HCT116 (cell line): ENCODE results near the gene MBP. TPM values are rescaled to one million over a fixed set of nuclear protein-coding genes. Genes with fewer than 3 reads are reported as not detected.

Source experiments
- ATAC-seq: fragments of 200-7000 bp; cut with Tn5 transposase; 2 replicates; pipeline ENCODE4 v1.9.1; 2020; ENCODE audit warnings: mild to moderate bottlenecking, moderate library complexity
- BruUV-seq: library from RNA; stranded (reverse); fragments of 400-500 nt; replicated peaks from 2 replicates; lab custom pipeline; 2021; lab: Mats Ljungman, UMichigan
- CTCF ChIA-PET: fragments of 300-600 bp; sonication (Branson Sonifier 250); formaldehyde crosslinking; loops from one replicate; lab custom pipeline; 2021; ENCODE audit warnings: antibody characterized with exemption; lab: Charles Lee
- POLR2A ChIA-PET: fragments of 300-600, 350-600 bp; sonication (Branson Sonifier 250); formaldehyde crosslinking; loops from one replicate; lab custom pipeline; 2021; ENCODE audit warnings: antibody characterized with exemption; lab: Charles Lee
- RAD21 ChIA-PET, 2 experiments: fragments of 300-600 bp; sonication (Branson Sonifier 250); formaldehyde crosslinking; loops; one replicate each; lab custom pipeline; 2023; ENCODE audit warnings: low total read pairs in 2 of 2; ENCODE audit not compliant: uncharacterized antibody in 2 of 2, unreplicated experiment in 2 of 2, low non-redundant PET in 1 of 2; lab: Charles Lee
- DNase-seq: peaks from one replicate; pipeline ENCODE4 v3.0.0-alpha.2; 2010; ENCODE audit warnings: low read depth, low spot score
- H2AFZ ChIP-seq: fragments of 200-600 bp; shearing (Covaris generic), sonication (generic); 2 replicates; pipeline ENCODE4 v1.6.1; 2017; ENCODE audit warnings: low read depth, mixed run types, mixed read lengths, antibody characterized with exemption, low read length; ENCODE audit not compliant: poor library complexity, severe bottlenecking
- H3K27ac ChIP-seq: 2 replicates; pipeline ENCODE4 v1.5.1; 2012; ENCODE audit warnings: low read depth, low read length
- H3K27me3 ChIP-seq: fragments of 200-600 bp; sonication (generic); 2 replicates; pipeline ENCODE4 v1.6.1; 2016; ENCODE audit warnings: mixed run types, low read length, mixed read lengths; ENCODE audit not compliant: insufficient read depth
- H3K36me3 ChIP-seq, 2 experiments: fragments of 200-500 bp in 1 of 2; fragments of 200-600 bp in 1 of 2; sonication (Bioruptor generic) in 1 of 2; sonication (generic) in 1 of 2; 2 replicates each; pipeline versions ENCODE4 v1.5.1 to v1.6.1; 2014 to 2016; ENCODE audit warnings: low read length in 2 of 2, inconsistent platforms in 1 of 2, mixed read lengths in 1 of 2, mixed run types in 1 of 2; ENCODE audit not compliant: insufficient read depth in 2 of 2, control insufficient read depth in 1 of 2
- H3K4me1 ChIP-seq, 2 experiments: fragments of 200-600 bp in 1 of 2; sonication (generic) in 1 of 2; 2 replicates each; pipeline versions ENCODE4 v1.5.1 to v1.6.1; 2012 to 2017; ENCODE audit warnings: low read length in 2 of 2, inconsistent platforms in 1 of 2, mild to moderate bottlenecking in 1 of 2, mixed read lengths in 1 of 2, mixed run types in 1 of 2, moderate library complexity in 1 of 2; ENCODE audit not compliant: insufficient read depth in 2 of 2, control insufficient read depth in 1 of 2
- H3K4me2 ChIP-seq: fragments of 200-600 bp; sonication (generic); 2 replicates; pipeline ENCODE4 v1.6.1; 2017; ENCODE audit warnings: mixed run types, low read length, mixed read lengths
- H3K4me3 ChIP-seq, 2 experiments: fragments of 200-600 bp in 1 of 2; sonication (generic) in 1 of 2; replicated peaks in 1 of 2; 2 replicates each; pipeline ENCODE4 v1.5.1; 2011 to 2016; ENCODE audit warnings: low read length in 2 of 2, control low read depth in 1 of 2, low read depth in 1 of 2, mild to moderate bottlenecking in 1 of 2, mixed read lengths in 1 of 2, mixed run types in 1 of 2
- H3K79me2 ChIP-seq: fragments of 200-600 bp; sonication (generic); 2 replicates; pipeline ENCODE4 v1.6.1; 2017; ENCODE audit warnings: mild to moderate bottlenecking, mixed run types, low read length, moderate library complexity, mixed read lengths; ENCODE audit not compliant: insufficient read depth
- H3K9ac ChIP-seq: fragments of 200-600 bp; sonication (generic); 2 replicates; pipeline ENCODE4 v1.6.1; 2016; ENCODE audit warnings: low read length, mixed read lengths
- H3K9me2 ChIP-seq: fragments of 200-600 bp; sonication (generic), shearing (Covaris generic); 2 replicates; pipeline ENCODE4 v1.6.1; 2017; ENCODE audit warnings: mixed run types, mild to moderate bottlenecking, moderate library complexity; ENCODE audit not compliant: insufficient read depth
- H3K9me3 ChIP-seq, 2 experiments: fragments of 200-500 bp in 1 of 2; fragments of 200-600 bp in 1 of 2; sonication (Bioruptor generic) in 1 of 2; sonication (generic) in 1 of 2; 2 replicates each; pipeline ENCODE4 v1.6.1; 2014 to 2017; ENCODE audit warnings: low read length in 2 of 2, mixed read lengths in 2 of 2, inconsistent platforms in 1 of 2, low read depth in 1 of 2, mild to moderate bottlenecking in 1 of 2, mixed run types in 1 of 2, moderate library complexity in 1 of 2; ENCODE audit not compliant: control insufficient read depth in 1 of 2, insufficient read depth in 1 of 2
- H4K20me1 ChIP-seq: fragments of 200-600 bp; sonication (generic), shearing (Covaris generic); 2 replicates; pipeline ENCODE4 v1.6.1; 2017; ENCODE audit warnings: mixed run types, mild to moderate bottlenecking, moderate library complexity; ENCODE audit not compliant: insufficient read depth
- EGR1 ChIP-seq: IDR thresholded peaks from 2 replicates; pipeline ENCODE4 v1.6.1; 2012; ENCODE audit warnings: low read depth
- JUND ChIP-seq: IDR thresholded peaks from 2 replicates; pipeline ENCODE4 v1.6.1; 2012
- SP1 ChIP-seq: IDR thresholded peaks from 2 replicates; pipeline ENCODE4 v1.6.1; 2012; ENCODE audit warnings: low read depth
- ZBTB33 ChIP-seq: IDR thresholded peaks from 2 replicates; pipeline ENCODE4 v1.6.1; 2011; ENCODE audit warnings: mild to moderate bottlenecking, low read length, moderate library complexity; ENCODE audit not compliant: insufficient replicate concordance; ENCODE audit errors: extremely low read depth
- ZNF274 ChIP-seq: fragments of 200-500 bp; sonication (Bioruptor generic); IDR thresholded peaks from 2 replicates; pipeline ENCODE4 v1.6.1; 2014; ENCODE audit warnings: mild to moderate bottlenecking, low read depth, low read length, inconsistent platforms
- intact Hi-C: fragments of 100-400 bp; cut with micrococcal nuclease; formaldehyde crosslinking; loops from 2 replicates; pipeline ENCODE4 v1.10.0; 2022
- total RNA-seq: library from RNA; stranded (reverse); gene quantifications from one replicate; pipeline ENCODE4 v1.2.1, GENCODE V29; 2021; ENCODE audit not compliant: unreplicated experiment

MBP gene
- total RNA-seq, 1 experiment from 2014 or later, result 34.9 TPM

- Histone ChIP-seq H3K9me3 (no peaks in the 10 kb centered on the region), H3K79me2 (no peaks in the 10 kb centered on the region), H3K9me2 (no peaks in the 10 kb centered on the region), H3K9ac (no peak overlapping the region), H4K20me1 (no peaks in the 10 kb centered on the region), H3K27ac (no peak overlapping the region), H3K36me3 (no peaks in the 10 kb centered on the region), H3K4me2 (no peak overlapping the region), H2AFZ (no peak overlapping the region), H3K27me3 (no peaks in the 10 kb centered on the region), H3K4me1 (peaks cover 2 to 5% of the 10 kb centered on the region in 2 experiments; a peak in 3 of 4 replicates), H3K4me3 (no peak overlapping the region)
- RAD21 ChIA-PET, result no interaction called here
- ATAC-seq (no peak), DNase-seq (no peak)
- intact Hi-C loops, result no loop called here
- no peak for TF ChIP-seq JUND
- no peak for TF ChIP-seq EGR1
- no peak for TF ChIP-seq ZNF274
- CTCF ChIA-PET, result no interaction called here
- POLR2A ChIA-PET, result no interaction called here
- no TSS peak for BruUV-seq
These were observed 146.7 kb downstream of the MBP start for GRCh38 chr18:76985951-76986236.

- H3K36me3 ChIP-seq, result no peaks in the 10 kb centered on the region
- TF ChIP-seq ZBTB33 (no peak), SP1 (no peak), JUND (no peak)
- TF ChIP-seq, all 23 proteins: peak for 0
- no peak overlapping the region for H3K27ac ChIP-seq
- H3K9me2 ChIP-seq, result no peaks in the 10 kb centered on the region
- ChIA-PET CTCF (no interaction called here), RAD21 (no interaction called here), POLR2A (no interaction called here)
- no peaks in the 10 kb centered on the region for H3K27me3 ChIP-seq
- peaks cover 2 to 5% of the 10 kb centered on the region in 2 experiments; a peak in 3 of 4 replicates for H3K4me1 ChIP-seq
- H2AFZ ChIP-seq, result no peak overlapping the region
- no peak for ATAC-seq
- BruUV-seq, result no TSS peak
- no peak overlapping the region for H3K4me3 ChIP-seq
- no peak for DNase-seq
- intact Hi-C loops, result no loop called here
- no peaks in the 10 kb centered on the region for H3K9me3 ChIP-seq
- no peak overlapping the region for H3K9ac ChIP-seq
- no peaks in the 10 kb centered on the region for H3K79me2 ChIP-seq
- no peaks in the 10 kb centered on the region for H4K20me1 ChIP-seq
- no peak overlapping the region for H3K4me2 ChIP-seq
These were observed 147.2 kb downstream of the MBP start for GRCh38 chr18:76985156-76985950.
